ENCODE data around the gene GGTA1. TPM values are rescaled to one million over a fixed set of nuclear protein-coding genes. Genes with fewer than 3 reads are reported as not detected.

The GGTA1 gene
- total RNA-seq, 1 experiment from 2014 or later: not detected

- no peak overlapping the region for H2BK15ac ChIP-seq (ENCODE audit: low read depth, low read length)
- H3K23me2 ChIP-seq (ENCODE audit: insufficient read length, low read depth, low read length, poor library complexity, severe bottlenecking): peaks cover 20% of the 10 kb centered on the region
- Mint-ChIP-seq H3K27me3 (ENCODE audit: low read depth) (peaks cover 99% of the 10 kb centered on the region), H3K4me1 (peaks cover 26 to 31% of the 10 kb centered on the region in 2 experiments), H3K9me3 (peaks cover 0 to 12% of the 10 kb centered on the region in 2 experiments; a peak in 4 of 5 replicates), H3K36me3 (ENCODE audit: insufficient read depth in 1 of 3, low read depth in 3 of 3) (peaks cover 0 to 3% (median 0%) of the 10 kb centered on the region in 3 experiments; a peak in 1 of 7 replicates), H3K4me3 (peak overlapping the region; percentile 68 to 91), H3K27ac (no peak overlapping the region)
- no peak overlapping the region for H3K23ac ChIP-seq (ENCODE audit: insufficient read length, low read depth, low read length)
- no peak overlapping the region for H3K9ac ChIP-seq (ENCODE audit: extremely low read depth, insufficient read length, low read length)
- H3K9me3 ChIP-seq (ENCODE audit: control insufficient read depth, low read depth, low read length): no peaks in the 10 kb centered on the region
- H3K4me2 ChIP-seq (ENCODE audit: insufficient read depth, insufficient read length, low read length): peak overlapping the region; percentile 62
- no peak for DNase-seq
- H3K14ac ChIP-seq (ENCODE audit: insufficient read depth, low read length): no peak overlapping the region
- H3K18ac ChIP-seq (ENCODE audit: insufficient read length, low read depth, low read length): no peak overlapping the region
- H3K4me1 ChIP-seq (ENCODE audit: insufficient read depth, low read length): no peaks in the 10 kb centered on the region
- no peak overlapping the region for H3K56ac ChIP-seq (ENCODE audit: insufficient read length, low read depth, low read length)
- H3K4ac ChIP-seq (ENCODE audit: low read depth, low read length): no peak overlapping the region
- H2AK5ac ChIP-seq (ENCODE audit: insufficient read length, low read length): no peak overlapping the region
- H4K20me1 ChIP-seq (ENCODE audit: control insufficient read depth, insufficient read depth, insufficient read length): no peaks in the 10 kb centered on the region
- no peak overlapping the region for H4K8ac ChIP-seq (replicated peaks; ENCODE audit: insufficient read length, low read depth, low read length)
- WGBS (ENCODE audit: extremely low coverage, insufficient read length, low lambda C conversion rate): no CpG with 5 or more reads among the region's 15 CpGs
- H3K27me3 ChIP-seq (ENCODE audit: insufficient read depth, low read length): peaks cover 24% of the 10 kb centered on the region
- no peak overlapping the region for H3K27ac ChIP-seq (ENCODE audit: insufficient read length, low read depth, low read length)
- no peaks in the 10 kb centered on the region for H3K79me2 ChIP-seq (ENCODE audit: insufficient read depth, low read length)
- no peak overlapping the region for H2BK5ac ChIP-seq (ENCODE audit: insufficient read length, low read length)
- H4K91ac ChIP-seq (ENCODE audit: insufficient read length, low read depth, low read length): no peak overlapping the region
- H2BK20ac ChIP-seq (ENCODE audit: low read depth, low read length, poor library complexity, severe bottlenecking): no peak overlapping the region
- no peak for TF ChIP-seq CTCF (conservative IDR thresholded peaks at IDR 0.05)
- no peak overlapping the region for H4K5ac ChIP-seq (ENCODE audit: insufficient read length, low read depth, low read length)
- H2BK120ac ChIP-seq (ENCODE audit: low read depth, low read length, poor library complexity, severe bottlenecking): no peak overlapping the region
- H3K79me1 ChIP-seq (ENCODE audit: insufficient read depth, low read depth, low read length, poor library complexity, severe bottlenecking): no peaks in the 10 kb centered on the region
- H2BK12ac ChIP-seq (ENCODE audit: insufficient read length, low read depth, low read length): no peak overlapping the region
- no peak overlapping the region for H2AFZ ChIP-seq (ENCODE audit: low read length)
- no peak overlapping the region for H3T11ph ChIP-seq (ENCODE audit: low read length)
Measured at GRCh38 chr9:121500165-121500478, 478 bp upstream of the GGTA1 start.

Measured in H9 (cell line).